Subcutaneous adipose tissue (tissue), 4 donors: Measurements from ENCODE around the gene LRRC1. TPM values are rescaled to one million over a fixed set of nuclear protein-coding genes. Genes with fewer than 3 reads are reported as not detected.

ENCODE experiments used
- CTCF ChIP-seq: fragments of 450-650 bp; IDR thresholded peaks from one replicate; pipeline ENCODE4 v1.5.1; 2016; ENCODE audit warnings: low read depth, mild to moderate bottlenecking, control low read depth, antibody characterized with exemption, moderate library complexity
- total RNA-seq, 4 donors: library from RNA; depleted of rRNA; stranded (reverse); fragments of >200 nt; gene quantifications; one replicate each; pipeline ENCODE4 v1.1.0, GENCODE V29; 2016

Gene LRRC1
- total RNA-seq, 4 donors from 2014 or later: 10.5 to 28.3 (median 18.0) TPM

GRCh38 chr6:53828966-53829697 lies 34.3 kb downstream of the LRRC1 start:
- no peak for TF ChIP-seq CTCF

- no peak for TF ChIP-seq CTCF
These were observed 35.0 kb downstream of the LRRC1 start for GRCh38 chr6:53829698-53830221.

- TF ChIP-seq CTCF: no peak
These were observed 35.6 kb downstream of the LRRC1 start for GRCh38 chr6:53830366-53830765.

GRCh38 chr6:53831081-53831869 lies 36.5 kb downstream of the LRRC1 start:
- no peak for TF ChIP-seq CTCF

- no peak for TF ChIP-seq CTCF
These were observed 37.3 kb downstream of the LRRC1 start for GRCh38 chr6:53831936-53832660.

- no peak for TF ChIP-seq CTCF
These were observed 38.4 kb downstream of the LRRC1 start for GRCh38 chr6:53833155-53833554.

- no peak for TF ChIP-seq CTCF
These were observed 39.3 kb downstream of the LRRC1 start for GRCh38 chr6:53834132-53834531.
